Stimulated activated CD4-positive, alpha-beta T cell treated with anti-CD3 and anti-CD28 coated beads, TNF-alpha, amount 100 ng/mL, for 1 hour (primary cell): Measurements from ENCODE around the gene MESD.
"Not testable (repeated sequence)": the region's sequence is repeated elsewhere in the genome, so short reads cannot be mapped to it uniquely, and the experiment has no call there.

Source experiments
- DNase-seq, 3 donors: peaks; one replicate each; pipeline ENCODE4 v3.0.0-alpha.2; 2020; ENCODE audit warnings: low read depth in 3 of 3, low spot score in 1 of 3

Gene MESD

GRCh38 chr15:80966431-80967197 is 23.0 kb downstream of the MESD start:
- DNase-seq: no peak

GRCh38 chr15:80965454-80965853 is 24.2 kb downstream of the MESD start:
- not testable (repeated sequence) for DNase-seq

GRCh38 chr15:80958818-80959495 is 30.7 kb downstream of the MESD start:
- DNase-seq: no peak

- no peak for DNase-seq
Observed at GRCh38 chr15:80957976-80958375, 31.6 kb downstream of the MESD start.

- no peak for DNase-seq
Observed at GRCh38 chr15:80957556-80957955, 32.1 kb downstream of the MESD start.

- peak in 2 of 3 donors; percentile 3 to 18 for DNase-seq
Observed at GRCh38 chr15:80955571-80956452, 33.8 kb downstream of the MESD start.

- no peak for DNase-seq
Observed at GRCh38 chr15:80953953-80954778, 35.5 kb downstream of the MESD start.

- DNase-seq: no peak
Observed at GRCh38 chr15:80953001-80953952, 36.3 kb downstream of the MESD start.

GRCh38 chr15:80951941-80952340 is 37.7 kb downstream of the MESD start:
- DNase-seq: no peak

- no peak for DNase-seq
Observed at GRCh38 chr15:80950291-80951078, 39.1 kb downstream of the MESD start.

- no peak for DNase-seq
Observed at GRCh38 chr15:80949756-80950155, 39.9 kb downstream of the MESD start.

GRCh38 chr15:80948651-80949292 is 40.8 kb downstream of the MESD start:
- no peak for DNase-seq

GRCh38 chr15:80946576-80946975 is 43.0 kb downstream of the MESD start:
- no peak for DNase-seq

- DNase-seq: no peak
Observed at GRCh38 chr15:80945605-80946004, 44.0 kb downstream of the MESD start.

- DNase-seq: no peak
Observed at GRCh38 chr15:80944818-80945217, 44.8 kb downstream of the MESD start.

- no peak for DNase-seq
Observed at GRCh38 chr15:80942746-80943565, 46.7 kb downstream of the MESD start.

- DNase-seq: no peak
Observed at GRCh38 chr15:80942266-80942665, 47.4 kb downstream of the MESD start.

- DNase-seq: no peak
Observed at GRCh38 chr15:80940851-80941250, 48.8 kb downstream of the MESD start.
